ENCODE results near the gene PREB. TPM values are rescaled to one million over a fixed set of nuclear protein-coding genes. Genes with fewer than 3 reads are reported as not detected.

Gene PREB
- total and polyA plus RNA-seq, 12 donors: 41.6 to 73.7 (median 48.8) TPM

- H3K27me3 ChIP-seq: peaks cover 0 to 10% (median 0%) of the 10 kb centered on the region in 7 donors
- WGBS, 2 donors: 89% methylated on average over 10 of the region's 10 CpGs
- H3K4me3 ChIP-seq: no peak overlapping the region
- intact Hi-C loops (cut with DNase I): loop anchor here in 1 of 10 donors (10.0 kb wide), 1 partner anchor 195 kb away; no protein-coding TSS in a partner anchor
- DNase-seq (no peak), ATAC-seq (no peak)
- peaks cover 0 to 14% (median 12%) of the 10 kb centered on the region in 9 donors for H3K4me1 ChIP-seq
- H3K36me3 ChIP-seq: peaks cover 0 to 5% (median 0%) of the 10 kb centered on the region in 9 donors
- H3K27ac ChIP-seq: no peak overlapping the region
- H3K9me3 ChIP-seq: no peaks in the 10 kb centered on the region
- no peak for TF ChIP-seq CTCF (IDR thresholded peaks at IDR 0.05)
Observed at GRCh38 chr2:27100036-27100435, 34.4 kb downstream of the PREB start.

GRCh38 chr2:27099334-27099955, 35.0 kb downstream of the PREB start:
- Histone ChIP-seq H3K4me1 (peaks cover 0 to 14% (median 12%) of the 10 kb centered on the region in 9 donors), H3K9me3 (no peaks in the 10 kb centered on the region), H3K27ac (no peak overlapping the region), H3K36me3 (peaks cover 0 to 5% (median 0%) of the 10 kb centered on the region in 9 donors), H3K4me3 (no peak overlapping the region), H3K27me3 (peaks cover 0 to 7% (median 0%) of the 10 kb centered on the region in 7 donors)
- TF ChIP-seq CTCF (IDR thresholded peaks at IDR 0.05): no peak
- 92 to 96% methylated on average over 19 of the region's 19 CpGs for WGBS, 2 donors
- ATAC-seq (no peak), DNase-seq (no peak)
- intact Hi-C loops (cut with DNase I): loop anchor here (2.0 to 10.0 kb wide), 10 partner anchors 33 to 205 kb away; partner anchors contain the start of genes TRIM54 (in 3 of the 10), UCN (in 2 of the 10) and PREB (in 1 of the 10)

- intact Hi-C loops (cut with DNase I): loop anchor here in 8 of 10 donors (5.0 to 10.0 kb wide), 7 partner anchors 35 to 207 kb away; partner anchors contain the start of genes TRIM54 (in 3 of the 8), UCN (in 2 of the 8) and PREB (in 1 of the 8)
- 91% methylated on average over 14 of the region's 14 CpGs for WGBS, 2 donors
Observed at GRCh38 chr2:27097341-27097740, 37.1 kb downstream of the PREB start.

More at GRCh38 chr2:27097341-27097740, 37.1 kb downstream of the PREB start:
- ATAC-seq (no peak), DNase-seq (no peak)
- H3K27ac ChIP-seq: no peak overlapping the region
- H3K27me3 ChIP-seq: no peaks in the 10 kb centered on the region
- peaks cover 0 to 14% (median 12%) of the 10 kb centered on the region in 9 donors for H3K4me1 ChIP-seq
- H3K4me3 ChIP-seq: no peak overlapping the region
- H3K9me3 ChIP-seq: no peaks in the 10 kb centered on the region
- peaks cover 0 to 5% (median 0%) of the 10 kb centered on the region in 9 donors for H3K36me3 ChIP-seq
- TF ChIP-seq CTCF (IDR thresholded peaks at IDR 0.05): no peak
